ENCODE results near the gene NGLY1. TPM values are rescaled to one million over a fixed set of nuclear protein-coding genes. Genes with fewer than 3 reads are reported as not detected.

The NGLY1 gene
- total and polyA plus RNA-seq, 2 of the 8 experiments (the other 6 are each of a cell fraction or from before 2014, with no cell fraction given) = 3.1 to 24.8 TPM

GRCh38 chr3:25687742-25688141 is 95.5 kb downstream of the NGLY1 start:
- TF ChIP-seq SP4 (IDR thresholded peaks at IDR 0.05; ENCODE audit: low read length) = no peak
- no peak for TF ChIP-seq TCF12 (IDR thresholded peaks at IDR 0.05; ENCODE audit: low read depth, low read length)
- TF ChIP-seq CREB1 (IDR thresholded peaks at IDR 0.05) = no peak
- no peak for TF ChIP-seq BCL11A (IDR thresholded peaks at IDR 0.05; ENCODE audit: low read depth in 2 of 2, low read length in 2 of 2)
- no peak for TF ChIP-seq CTCF (IDR thresholded peaks at IDR 0.05; ENCODE audit: control extremely low read depth in 1 of 3, insufficient read depth in 1 of 3, low read depth in 1 of 3, low read length in 3 of 3)
- TF ChIP-seq CEBPB (IDR thresholded peaks at IDR 0.05; ENCODE audit: low read depth, low read length) = no peak
- no peak for TF ChIP-seq CHD2 (IDR thresholded peaks at IDR 0.05; ENCODE audit: low read length)
- TF ChIP-seq CHD1 (IDR thresholded peaks at IDR 0.05; ENCODE audit: low read depth, low read length) = no peak
- TF ChIP-seq YY1 (IDR thresholded peaks at IDR 0.05; ENCODE audit: low read depth, low read length) = no peak
- TF ChIP-seq SP2 (IDR thresholded peaks at IDR 0.05; ENCODE audit: low read length) = no peak
- no peak for TF ChIP-seq POU5F1 (IDR thresholded peaks at IDR 0.05; ENCODE audit: low read depth, low read length)
- no peak for TF ChIP-seq CBX5 (IDR thresholded peaks at IDR 0.05; ENCODE audit: low read depth, low read length)
- TF ChIP-seq RAD21 (IDR thresholded peaks at IDR 0.05 in 1 of 2, conservative IDR thresholded peaks at IDR 0.05 in 1 of 2; ENCODE audit: low read depth in 2 of 2, low read length in 2 of 2) = no peak
- CTCF ChIA-PET (ENCODE audit: partially characterized antibody) = no interaction called here
- Histone ChIP-seq H3K4ac (replicated peaks; ENCODE audit: insufficient read length, low read depth, low read length) (no peak overlapping the region), H3K4me3 (ENCODE audit: extremely low read depth in 1 of 4, insufficient read depth in 2 of 4, low read depth in 3 of 4, low read length in 4 of 4) (no peak overlapping the region), H3K27ac (ENCODE audit: low read depth, low read length) (no peak overlapping the region), H3K4me2 (ENCODE audit: insufficient read depth in 1 of 2, low read depth in 2 of 2, low read length in 2 of 2) (no peak overlapping the region), H2BK12ac (ENCODE audit: low read depth, low read length) (no peak overlapping the region), H3K9me3 (ENCODE audit: insufficient read depth in 2 of 2, low read depth in 1 of 2, low read length in 1 of 2) (no peaks in the 10 kb centered on the region), H3K23ac (ENCODE audit: insufficient read length) (no peak overlapping the region), H3K23me2 (ENCODE audit: low read depth, low read length) (no peaks in the 10 kb centered on the region), H3K27me3 (replicated peaks in 1 of 4; ENCODE audit: control insufficient read depth in 3 of 4, extremely low read depth in 1 of 4, insufficient read depth in 3 of 4, low read length in 3 of 4) (no peaks in the 10 kb centered on the region), H2AK5ac (ENCODE audit: low read depth, low read length) (no peak overlapping the region), H4K5ac (ENCODE audit: insufficient read length, low read depth, low read length) (no peak overlapping the region), H3K14ac (ENCODE audit: insufficient read length) (no peak overlapping the region), H3K56ac (replicated peaks; ENCODE audit: insufficient read length, low read depth, low read length) (no peak overlapping the region), H3K79me2 (ENCODE audit: control insufficient read depth in 1 of 2, insufficient read depth in 2 of 2, low read length in 2 of 2) (no peaks in the 10 kb centered on the region), H4K8ac (ENCODE audit: extremely low read depth, insufficient read depth, low read length) (no peak overlapping the region), H2BK120ac (replicated peaks; ENCODE audit: low read depth, low read length) (no peak overlapping the region), H3K79me1 (ENCODE audit: low read depth, low read length) (no peaks in the 10 kb centered on the region), H3K18ac (ENCODE audit: extremely low read depth, low read length) (no peak overlapping the region), H2AFZ (ENCODE audit: low read length) (no peak overlapping the region), H4K20me1 (replicated peaks in 1 of 2; ENCODE audit: control insufficient read depth in 1 of 2, insufficient read depth in 2 of 2, low read length in 2 of 2) (no peaks in the 10 kb centered on the region), H3K9ac (replicated peaks in 1 of 4; ENCODE audit: extremely low read depth in 1 of 4, low read depth in 3 of 4, low read length in 3 of 4) (no peak overlapping the region), H2BK20ac (ENCODE audit: low read length) (no peak overlapping the region), H4K91ac (replicated peaks; ENCODE audit: insufficient read length, low read length) (no peak overlapping the region), H3K4me1 (replicated peaks in 1 of 4; ENCODE audit: control insufficient read depth in 3 of 4, insufficient read depth in 4 of 4, low read length in 3 of 4) (no peaks in the 10 kb centered on the region), H2BK15ac (ENCODE audit: low read length) (no peak overlapping the region), H3K36me3 (ENCODE audit: control insufficient read depth in 2 of 4, insufficient read depth in 4 of 4, low read length in 3 of 4) (no peaks in the 10 kb centered on the region), H2BK5ac (ENCODE audit: low read depth, low read length) (no peak overlapping the region)
- DNase-seq (ENCODE audit: low read depth in 1 of 2, low spot score in 2 of 2) = no peak
- POLR2A ChIA-PET (ENCODE audit: partially characterized antibody) = no interaction called here
- no peak for FAIRE-seq
- WGBS, 2 experiments (ENCODE audit: extremely low coverage in 1 of 2, insufficient coverage in 1 of 2, insufficient read length in 1 of 2, insufficient replicate concordance in 2 of 2, low coverage in 1 of 2, low lambda C conversion rate in 2 of 2, missing lambda C conversion rate in 1 of 2) = 85% methylated on average over 1 of the region's 1 CpG; no CpG with 5 or more reads in 1 of the 2 experiments
